NCI-H2107 (cell line): ENCODE results near the gene MARVELD2.
"Not testable (repeated sequence)": the region's sequence is repeated elsewhere in the genome, so short reads cannot be mapped to it uniquely, and the experiment has no call there.

Experiments
- DNase-seq: peaks from one replicate; lab custom pipeline; 2025; lab: John Stamatoyannopoulos, UW

MARVELD2 gene

GRCh38 chr5:69449511-69449910 lies 34.6 kb downstream of the MARVELD2 start:
- DNase-seq: no peak

- DNase-seq: no peak
Measured at GRCh38 chr5:69450116-69450515, 35.2 kb downstream of the MARVELD2 start.

GRCh38 chr5:69450527-69450926 lies 35.6 kb downstream of the MARVELD2 start:
- DNase-seq: not testable (repeated sequence)

GRCh38 chr5:69451941-69452647 lies 37.2 kb downstream of the MARVELD2 start:
- no peak for DNase-seq

GRCh38 chr5:69453487-69453886 lies 38.6 kb downstream of the MARVELD2 start:
- DNase-seq: not testable (repeated sequence)

GRCh38 chr5:69454460-69455249 lies 39.7 kb downstream of the MARVELD2 start:
- no peak for DNase-seq

GRCh38 chr5:69455428-69455988 lies 40.6 kb downstream of the MARVELD2 start:
- not testable (repeated sequence) for DNase-seq

GRCh38 chr5:69462170-69462569 lies 47.3 kb downstream of the MARVELD2 start:
- DNase-seq: no peak

- DNase-seq: not testable (repeated sequence)
Measured at GRCh38 chr5:69466375-69466774, 51.5 kb downstream of the MARVELD2 start.

GRCh38 chr5:69467442-69468225 lies 52.7 kb downstream of the MARVELD2 start:
- DNase-seq: no peak

- DNase-seq: no peak
Measured at GRCh38 chr5:69468631-69469030, 53.7 kb downstream of the MARVELD2 start.

GRCh38 chr5:69471516-69471915 lies 56.6 kb downstream of the MARVELD2 start:
- DNase-seq: not testable (repeated sequence)

GRCh38 chr5:69472535-69473143 lies 57.7 kb downstream of the MARVELD2 start:
- DNase-seq: not testable (repeated sequence)

- no peak for DNase-seq
Measured at GRCh38 chr5:69477170-69477569, 62.3 kb downstream of the MARVELD2 start.

- DNase-seq: not testable (repeated sequence)
Measured at GRCh38 chr5:69478296-69478695, 63.4 kb downstream of the MARVELD2 start.

- no peak for DNase-seq
Measured at GRCh38 chr5:69484891-69485290, 70.0 kb downstream of the MARVELD2 start.

- no peak for DNase-seq
Measured at GRCh38 chr5:69485471-69485870, 70.6 kb downstream of the MARVELD2 start.

GRCh38 chr5:69489246-69489645 lies 74.3 kb downstream of the MARVELD2 start:
- no peak for DNase-seq

- no peak for DNase-seq
Measured at GRCh38 chr5:69491027-69491426, 76.1 kb downstream of the MARVELD2 start.

GRCh38 chr5:69491838-69492390 lies 77.0 kb downstream of the MARVELD2 start:
- DNase-seq: no peak

GRCh38 chr5:69492391-69492922 lies 77.5 kb downstream of the MARVELD2 start, which contains the start of gene OCLN:
Gene OCLN, plus strand, starts transcription at chr5:69492790. Its CDS starts 11,455 bp downstream, at chr5:69504245.
- DNase-seq: peak; percentile 49
